Endothelial cell of umbilical vein (primary cell): Measurements from ENCODE around the gene HTRA3. TPM values are rescaled to one million over a fixed set of nuclear protein-coding genes. Genes with fewer than 3 reads are reported as not detected.

Experiments used
- BruUV-seq: library from RNA; stranded (reverse); fragments of 400-500 nt; replicated peaks from 2 replicates; lab custom pipeline; 2021; lab: Mats Ljungman, UMichigan
- CTCF ChIA-PET: fragments of 300-600, 350-600 bp; sonication (Branson Sonifier 250); formaldehyde crosslinking; loops from one replicate; lab custom pipeline; 2021; ENCODE audit warnings: antibody characterized with exemption, inconsistent platforms; lab: Charles Lee
- POLR2A ChIA-PET: fragments of 300-600, 350-600 bp; sonication (Branson Sonifier 250); formaldehyde crosslinking; loops from one replicate; lab custom pipeline; 2021; ENCODE audit warnings: antibody characterized with exemption, inconsistent platforms; lab: Charles Lee
- DNase-seq: peaks from one replicate; pipeline ENCODE4 v3.0.0-alpha.2; 2011; ENCODE audit warnings: low read depth, low spot score
- FAIRE-seq: peaks from 2 replicates; lab custom pipeline; 2011; peaks lifted over from hg19 to GRCh38; lab: Jason Lieb, UNC
- H2AFZ ChIP-seq: 2 replicates; pipeline ENCODE4 v1.6.0; 2012; ENCODE audit warnings: low read depth, low read length, control low read depth, inconsistent platforms
- H3K27ac ChIP-seq: 2 replicates; pipeline ENCODE4 v1.5.1; 2011; ENCODE audit warnings: low read depth, mild to moderate bottlenecking, control low read depth, low read length, moderate library complexity; ENCODE audit not compliant: insufficient read depth
- H3K27me3 ChIP-seq, 2 experiments: 2 replicates each; pipeline versions ENCODE4 v1.6.0 to v1.6.1; 2011; ENCODE audit warnings: low read length in 2 of 2, mixed read lengths in 1 of 2; ENCODE audit not compliant: control insufficient read depth in 2 of 2, insufficient read depth in 2 of 2
- H3K36me3 ChIP-seq, 2 experiments: 2 replicates in 1 of 2; 3 replicates in 1 of 2; pipeline ENCODE4 v1.5.1; 2011; ENCODE audit warnings: low read length in 2 of 2, mild to moderate bottlenecking in 1 of 2, moderate library complexity in 1 of 2; ENCODE audit not compliant: control insufficient read depth in 2 of 2, insufficient read depth in 2 of 2; ENCODE audit errors: extremely low read depth in 1 of 2
- H3K4me1 ChIP-seq: 3 replicates; pipeline ENCODE4 v1.5.1; 2011; ENCODE audit warnings: mild to moderate bottlenecking, low read length; ENCODE audit not compliant: control insufficient read depth, insufficient read depth; ENCODE audit errors: extremely low read depth
- H3K4me2 ChIP-seq: 2 replicates; pipeline ENCODE4 v1.6.1; 2011; ENCODE audit warnings: low read length, control low read depth, mixed read lengths; ENCODE audit not compliant: insufficient read depth
- H3K4me3 ChIP-seq, 3 experiments: fragments of 200-600 bp in 1 of 3; sonication (generic), shearing (Covaris generic) in 1 of 3; replicated peaks in 1 of 3; 2 replicates each; pipeline ENCODE4 v1.5.1; 2011 to 2016; ENCODE audit warnings: control low read depth in 3 of 3, low read length in 3 of 3, mild to moderate bottlenecking in 2 of 3, inconsistent platforms in 1 of 3, low read depth in 1 of 3, moderate library complexity in 1 of 3; ENCODE audit not compliant: insufficient read depth in 1 of 3
- H3K79me2 ChIP-seq: 2 replicates; pipeline ENCODE4 v1.6.0; 2012; ENCODE audit warnings: low read length, inconsistent platforms; ENCODE audit not compliant: control insufficient read depth, insufficient read depth
- H3K9ac ChIP-seq: replicated peaks from 2 replicates; pipeline ENCODE3; 2011; ENCODE audit warnings: low read length, control low read depth; ENCODE audit not compliant: insufficient read depth; ENCODE audit errors: extremely low read depth
- H3K9me1 ChIP-seq: replicated peaks from 3 replicates; pipeline ENCODE4 v1.6.0; 2011; ENCODE audit warnings: mild to moderate bottlenecking, low read length; ENCODE audit not compliant: control insufficient read depth, insufficient read depth; ENCODE audit errors: extremely low read depth
- H3K9me3 ChIP-seq: replicated peaks from 2 replicates; pipeline ENCODE4 v1.5.1; 2012; ENCODE audit warnings: low read length, inconsistent platforms; ENCODE audit not compliant: control insufficient read depth, insufficient read depth
- H4K20me1 ChIP-seq: replicated peaks from 2 replicates; pipeline ENCODE3; 2011; ENCODE audit warnings: mild to moderate bottlenecking, low read length; ENCODE audit not compliant: control insufficient read depth, insufficient read depth; ENCODE audit errors: extremely low read depth
- EZH2 ChIP-seq: IDR thresholded peaks from 2 replicates; pipeline ENCODE4 v1.6.1; 2012; ENCODE audit warnings: borderline replicate concordance, low read depth, mild to moderate bottlenecking, moderate library complexity, low read length, inconsistent platforms; ENCODE audit not compliant: severe bottlenecking
- FOS ChIP-seq: IDR thresholded peaks from 2 replicates; pipeline ENCODE4 v1.6.1; 2011; ENCODE audit warnings: mild to moderate bottlenecking, low read length, moderate library complexity, borderline replicate concordance; ENCODE audit not compliant: insufficient read depth
- GATA2 ChIP-seq: IDR thresholded peaks from 2 replicates; pipeline ENCODE4 v1.7.0; 2011; ENCODE audit warnings: low read depth, mild to moderate bottlenecking, moderate library complexity, mixed read lengths, low read length; ENCODE audit not compliant: insufficient read length, insufficient read depth
- JUN ChIP-seq: IDR thresholded peaks from 2 replicates; pipeline ENCODE4 v1.6.1; 2011; ENCODE audit warnings: borderline replicate concordance, low read depth; ENCODE audit not compliant: insufficient read length, insufficient read depth
- MYC ChIP-seq: IDR thresholded peaks from one replicate; pipeline ENCODE4 v1.6.1; 2011; ENCODE audit warnings: mild to moderate bottlenecking, low read depth, low read length
- POLR2A ChIP-seq: IDR thresholded peaks from 2 replicates; pipeline ENCODE4 v1.6.1; 2012; ENCODE audit warnings: low read depth, mild to moderate bottlenecking, control low read depth, low read length
- POLR2AphosphoS5 ChIP-seq: IDR thresholded peaks from 2 replicates; pipeline ENCODE4 v1.6.1; 2012; ENCODE audit warnings: low read depth, mild to moderate bottlenecking, control low read depth, low read length, moderate library complexity; ENCODE audit not compliant: insufficient read depth
- dilution Hi-C: fragments of 300-500 bp; cut with MboI; formaldehyde crosslinking; loops from one replicate; pipeline ENCODE4 v1.15.0; 2019; ENCODE audit warnings: low sequenced_read_pairs; ENCODE audit not compliant: extremely low pct_ligation_motif_present
- intact Hi-C: fragments of 100-400 bp; cut with micrococcal nuclease; formaldehyde crosslinking; loops from one replicate; pipeline ENCODE4 v1.10.0; 2022
- polyA plus RNA-seq, 4 experiments: library from polyadenylated mRNA; depleted of rRNA in 3 of 4; stranded (reverse) in 3 of 4; unstranded in 1 of 4; fragments of >200 nt; gene quantifications; 2 replicates each; pipeline versions ENCODE4 v1.2.1 to v1.2.3, GENCODE V29; 2011 to 2012; ENCODE audit warnings: missing spikeins in 1 of 4
- total RNA-seq: library from RNA; stranded (reverse); gene quantifications from 2 replicates; pipeline ENCODE4 v1.2.3, GENCODE V29; 2021
- TF ChIP-seq, protein P1 (sequence below): IDR thresholded peaks from 2 replicates; pipeline ENCODE4 v1.6.1; 2011; ENCODE audit not compliant: insufficient read depth, insufficient read length
- TF ChIP-seq, protein P2 (sequence below), 2 donors: IDR thresholded peaks; 1 replicate in 1 of 2; 2 replicates in 1 of 2; pipeline ENCODE4 v1.5.1; 2011; ENCODE audit warnings: low read length in 2 of 2, mild to moderate bottlenecking in 2 of 2, moderate library complexity in 2 of 2, control low read depth in 1 of 2, inconsistent platforms in 1 of 2, low read depth in 1 of 2; ENCODE audit not compliant: insufficient read depth in 1 of 2; ENCODE audit errors: extremely low read depth in 1 of 2

The HTRA3 gene
- total and polyA plus RNA-seq, 2 donors (not counting 3 experiments of a cell fraction or from before 2014, with no cell fraction given) = 9.0 to 12.0 TPM

DNA sequence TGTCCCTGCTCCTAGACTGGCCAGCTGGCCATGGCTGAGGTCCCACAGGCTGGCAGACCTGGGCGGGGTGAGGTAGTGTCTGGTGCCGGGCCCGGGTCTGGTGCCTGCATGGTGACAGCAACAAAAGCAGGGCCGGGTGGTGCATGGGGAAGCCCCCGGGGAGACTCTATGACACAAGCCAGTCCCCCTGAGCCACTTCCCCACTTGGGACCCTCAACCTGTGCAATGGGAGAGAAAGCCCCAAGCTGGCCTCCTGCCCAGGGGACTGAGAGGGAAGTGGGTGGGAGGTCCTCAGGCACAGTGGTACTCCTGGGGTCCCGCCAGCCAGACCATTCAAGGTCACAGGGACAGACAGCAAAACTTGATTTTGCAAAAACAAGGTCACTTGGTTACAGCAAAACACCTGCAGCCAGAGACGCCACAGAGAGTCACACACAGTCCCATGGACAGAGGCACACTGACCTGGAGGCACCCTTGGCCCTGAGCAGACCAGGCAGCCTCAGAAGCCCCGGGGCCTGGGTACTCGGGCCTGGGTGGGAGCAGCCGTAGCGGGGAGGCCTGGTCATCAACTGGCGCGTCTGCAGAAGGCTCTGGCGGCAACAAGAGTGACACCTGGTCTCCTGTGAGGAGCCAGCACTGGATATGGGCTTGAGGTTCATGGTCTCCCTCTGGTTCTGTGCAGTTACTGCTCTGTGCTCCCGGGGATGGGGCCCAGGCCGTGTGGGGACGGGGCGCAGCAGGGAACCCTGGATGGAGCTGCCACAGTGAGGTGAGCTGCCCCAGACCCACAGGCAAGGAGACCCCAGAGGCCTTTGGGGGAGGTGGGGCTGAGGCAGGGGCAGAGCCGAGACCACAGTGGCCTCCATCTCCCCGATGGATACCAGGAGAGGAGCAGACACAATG, 60.6 kb downstream of the HTRA3 start:
- no peak for FAIRE-seq
- intact Hi-C loops (no loop called here), dilution Hi-C loops (no loop called here)
- TF ChIP-seq EZH2 (no peak), MYC (no peak), GATA2 (no peak), POLR2A (no peak), FOS (no peak), JUN (no peak), POLR2AphosphoS5 (no peak)
- TF ChIP-seq, protein P1, sequence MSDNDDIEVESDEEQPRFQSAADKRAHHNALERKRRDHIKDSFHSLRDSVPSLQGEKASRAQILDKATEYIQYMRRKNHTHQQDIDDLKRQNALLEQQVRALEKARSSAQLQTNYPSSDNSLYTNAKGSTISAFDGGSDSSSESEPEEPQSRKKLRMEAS = no peak
- TF ChIP-seq, protein P2, sequence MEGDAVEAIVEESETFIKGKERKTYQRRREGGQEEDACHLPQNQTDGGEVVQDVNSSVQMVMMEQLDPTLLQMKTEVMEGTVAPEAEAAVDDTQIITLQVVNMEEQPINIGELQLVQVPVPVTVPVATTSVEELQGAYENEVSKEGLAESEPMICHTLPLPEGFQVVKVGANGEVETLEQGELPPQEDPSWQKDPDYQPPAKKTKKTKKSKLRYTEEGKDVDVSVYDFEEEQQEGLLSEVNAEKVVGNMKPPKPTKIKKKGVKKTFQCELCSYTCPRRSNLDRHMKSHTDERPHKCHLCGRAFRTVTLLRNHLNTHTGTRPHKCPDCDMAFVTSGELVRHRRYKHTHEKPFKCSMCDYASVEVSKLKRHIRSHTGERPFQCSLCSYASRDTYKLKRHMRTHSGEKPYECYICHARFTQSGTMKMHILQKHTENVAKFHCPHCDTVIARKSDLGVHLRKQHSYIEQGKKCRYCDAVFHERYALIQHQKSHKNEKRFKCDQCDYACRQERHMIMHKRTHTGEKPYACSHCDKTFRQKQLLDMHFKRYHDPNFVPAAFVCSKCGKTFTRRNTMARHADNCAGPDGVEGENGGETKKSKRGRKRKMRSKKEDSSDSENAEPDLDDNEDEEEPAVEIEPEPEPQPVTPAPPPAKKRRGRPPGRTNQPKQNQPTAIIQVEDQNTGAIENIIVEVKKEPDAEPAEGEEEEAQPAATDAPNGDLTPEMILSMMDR (IDR thresholded peaks at IDR 0.05; ENCODE audit: extremely low read depth in 1 of 2, insufficient read depth in 1 of 2, low read depth in 1 of 2, low read length in 2 of 2) = no peak
- Histone ChIP-seq H2AFZ (no peak overlapping the region), H3K27me3 (peaks cover 0 to 2% of the 10 kb centered on the region in 2 experiments), H3K9me1 (no peaks in the 10 kb centered on the region), H3K4me2 (no peak overlapping the region), H3K9me3 (no peaks in the 10 kb centered on the region), H3K27ac (no peak overlapping the region), H3K79me2 (no peaks in the 10 kb centered on the region), H3K4me1 (no peaks in the 10 kb centered on the region), H3K9ac (no peak overlapping the region), H4K20me1 (no peaks in the 10 kb centered on the region), H3K36me3 (no peaks in the 10 kb centered on the region), H3K4me3 (no peak overlapping the region)
- POLR2A ChIA-PET = no interaction called here
- no peak for DNase-seq
- CTCF ChIA-PET = interaction anchor here (1.3 kb wide), 1 partner anchor 73 kb away, joined by 5 read pairs; no protein-coding TSS in a partner anchor
- no TSS peak for BruUV-seq
